ENCODE measurements around the gene SMC6.

DNA sequence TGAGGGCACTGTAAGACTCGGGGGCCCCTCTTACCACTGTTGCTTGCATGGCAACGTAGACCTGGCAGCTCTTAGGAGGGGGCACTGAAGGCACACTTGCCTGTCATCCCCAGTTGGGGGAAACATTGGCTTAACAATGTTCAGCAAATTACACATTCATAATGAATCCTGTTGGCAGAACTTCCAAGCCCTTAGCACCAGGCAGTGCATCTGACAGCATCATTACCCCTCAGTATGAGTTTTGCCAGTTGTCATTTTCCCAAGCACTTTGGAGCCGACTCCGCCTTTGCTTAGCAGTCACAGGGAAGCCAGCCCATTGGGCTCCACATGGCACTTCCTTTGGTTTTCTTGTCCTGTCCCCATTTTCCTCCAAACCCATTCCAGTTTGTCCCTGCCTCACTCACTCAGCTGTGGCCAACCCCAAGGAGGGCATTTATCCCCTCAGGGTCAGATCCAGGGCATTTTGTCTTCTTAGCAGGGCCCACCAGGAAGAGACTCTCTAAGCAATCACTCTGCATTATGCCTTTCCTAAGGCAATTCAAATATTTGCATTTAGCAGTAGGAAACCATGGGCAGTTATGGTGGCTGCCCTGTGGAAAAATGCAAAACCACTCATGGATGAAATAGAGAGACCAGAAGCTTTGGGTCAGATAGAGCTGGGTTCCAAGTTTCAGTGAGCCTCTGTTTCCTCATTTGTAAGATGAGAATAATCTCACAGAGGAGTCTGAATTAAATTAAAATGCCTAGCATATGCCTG is 139.3 kb downstream of the SMC6 start:
- TF ChIP-seq, protein P1, sequence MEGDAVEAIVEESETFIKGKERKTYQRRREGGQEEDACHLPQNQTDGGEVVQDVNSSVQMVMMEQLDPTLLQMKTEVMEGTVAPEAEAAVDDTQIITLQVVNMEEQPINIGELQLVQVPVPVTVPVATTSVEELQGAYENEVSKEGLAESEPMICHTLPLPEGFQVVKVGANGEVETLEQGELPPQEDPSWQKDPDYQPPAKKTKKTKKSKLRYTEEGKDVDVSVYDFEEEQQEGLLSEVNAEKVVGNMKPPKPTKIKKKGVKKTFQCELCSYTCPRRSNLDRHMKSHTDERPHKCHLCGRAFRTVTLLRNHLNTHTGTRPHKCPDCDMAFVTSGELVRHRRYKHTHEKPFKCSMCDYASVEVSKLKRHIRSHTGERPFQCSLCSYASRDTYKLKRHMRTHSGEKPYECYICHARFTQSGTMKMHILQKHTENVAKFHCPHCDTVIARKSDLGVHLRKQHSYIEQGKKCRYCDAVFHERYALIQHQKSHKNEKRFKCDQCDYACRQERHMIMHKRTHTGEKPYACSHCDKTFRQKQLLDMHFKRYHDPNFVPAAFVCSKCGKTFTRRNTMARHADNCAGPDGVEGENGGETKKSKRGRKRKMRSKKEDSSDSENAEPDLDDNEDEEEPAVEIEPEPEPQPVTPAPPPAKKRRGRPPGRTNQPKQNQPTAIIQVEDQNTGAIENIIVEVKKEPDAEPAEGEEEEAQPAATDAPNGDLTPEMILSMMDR (optimal IDR thresholded peaks at IDR 0.05 in 1 of 3, IDR thresholded peaks at IDR 0.05 in 1 of 3, conservative IDR thresholded peaks at IDR 0.05 in 1 of 3; ENCODE audit: extremely low read depth in 1 of 3, insufficient read depth in 2 of 3, low read length in 3 of 3): no peak
- no peak for TF ChIP-seq EZH2 (IDR thresholded peaks at IDR 0.05; ENCODE audit: low read length)
